Measurements from ENCODE around the gene P3H2. TPM values are rescaled to one million over a fixed set of nuclear protein-coding genes. Genes with fewer than 3 reads are reported as not detected.
"Not testable (repeated sequence)": the region's sequence is repeated elsewhere in the genome, so short reads cannot be mapped to it uniquely, and the experiment has no call there.

P3H2 gene, protein sequence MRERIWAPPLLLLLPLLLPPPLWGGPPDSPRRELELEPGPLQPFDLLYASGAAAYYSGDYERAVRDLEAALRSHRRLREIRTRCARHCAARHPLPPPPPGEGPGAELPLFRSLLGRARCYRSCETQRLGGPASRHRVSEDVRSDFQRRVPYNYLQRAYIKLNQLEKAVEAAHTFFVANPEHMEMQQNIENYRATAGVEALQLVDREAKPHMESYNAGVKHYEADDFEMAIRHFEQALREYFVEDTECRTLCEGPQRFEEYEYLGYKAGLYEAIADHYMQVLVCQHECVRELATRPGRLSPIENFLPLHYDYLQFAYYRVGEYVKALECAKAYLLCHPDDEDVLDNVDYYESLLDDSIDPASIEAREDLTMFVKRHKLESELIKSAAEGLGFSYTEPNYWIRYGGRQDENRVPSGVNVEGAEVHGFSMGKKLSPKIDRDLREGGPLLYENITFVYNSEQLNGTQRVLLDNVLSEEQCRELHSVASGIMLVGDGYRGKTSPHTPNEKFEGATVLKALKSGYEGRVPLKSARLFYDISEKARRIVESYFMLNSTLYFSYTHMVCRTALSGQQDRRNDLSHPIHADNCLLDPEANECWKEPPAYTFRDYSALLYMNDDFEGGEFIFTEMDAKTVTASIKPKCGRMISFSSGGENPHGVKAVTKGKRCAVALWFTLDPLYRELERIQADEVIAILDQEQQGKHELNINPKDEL
- 0.84 TPM for total RNA-seq

- H3K4me1 ChIP-seq (ENCODE audit: insufficient read depth, low read length), result peaks cover 19% of the 10 kb centered on the region
- peaks cover 48% of the 10 kb centered on the region for H3K27me3 ChIP-seq (ENCODE audit: insufficient read depth, low read length)
- no peaks in the 10 kb centered on the region for H3K9me3 ChIP-seq (ENCODE audit: low read depth, low read length)
- H3K4me3 ChIP-seq (ENCODE audit: low read length), result peak within 1 kb of the TSS; percentile 12
Observed at GRCh38 chr3:190120269-190121060, at the start of gene P3H2. TSS of gene P3H2 (minus strand) at chr3:190120897. CDS start at chr3:190120731, 166 bp downstream.

DNA sequence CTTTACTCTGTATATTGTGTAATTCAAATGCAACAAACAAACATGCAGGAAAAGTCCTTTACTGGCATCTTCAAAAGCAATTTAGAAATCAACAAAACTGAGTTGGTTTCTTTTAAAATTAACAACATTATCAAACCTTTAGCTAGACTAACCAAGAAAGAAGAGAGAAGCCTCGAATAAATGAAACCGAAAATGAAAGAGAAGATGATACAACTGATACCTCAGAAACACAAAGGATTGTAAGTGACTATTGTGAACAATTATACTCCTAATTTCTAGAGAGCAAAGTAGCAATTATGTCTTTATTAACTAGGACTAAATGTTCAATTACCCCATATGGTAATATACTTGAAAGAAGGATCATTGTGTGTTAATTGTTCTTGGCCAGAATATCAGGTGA is 49.2 kb upstream of the P3H2 start:
- H3K27me3 ChIP-seq (ENCODE audit: insufficient read depth, low read length), result no peaks in the 10 kb centered on the region
- H3K4me3 ChIP-seq (ENCODE audit: low read length), result no peak overlapping the region
- peaks cover 3% of the 10 kb centered on the region for H3K4me1 ChIP-seq (ENCODE audit: insufficient read depth, low read length)
- no peaks in the 10 kb centered on the region for H3K9me3 ChIP-seq (ENCODE audit: low read depth, low read length)

- Histone ChIP-seq H3K9me3 (ENCODE audit: low read depth, low read length) (no peaks in the 10 kb centered on the region), H3K4me3 (ENCODE audit: low read length) (no peak overlapping the region), H3K4me1 (ENCODE audit: insufficient read depth, low read length) (peaks cover 3% of the 10 kb centered on the region), H3K27me3 (ENCODE audit: insufficient read depth, low read length) (no peaks in the 10 kb centered on the region)
Observed at GRCh38 chr3:190169243-190169642, 48.5 kb upstream of the P3H2 start.

DNA sequence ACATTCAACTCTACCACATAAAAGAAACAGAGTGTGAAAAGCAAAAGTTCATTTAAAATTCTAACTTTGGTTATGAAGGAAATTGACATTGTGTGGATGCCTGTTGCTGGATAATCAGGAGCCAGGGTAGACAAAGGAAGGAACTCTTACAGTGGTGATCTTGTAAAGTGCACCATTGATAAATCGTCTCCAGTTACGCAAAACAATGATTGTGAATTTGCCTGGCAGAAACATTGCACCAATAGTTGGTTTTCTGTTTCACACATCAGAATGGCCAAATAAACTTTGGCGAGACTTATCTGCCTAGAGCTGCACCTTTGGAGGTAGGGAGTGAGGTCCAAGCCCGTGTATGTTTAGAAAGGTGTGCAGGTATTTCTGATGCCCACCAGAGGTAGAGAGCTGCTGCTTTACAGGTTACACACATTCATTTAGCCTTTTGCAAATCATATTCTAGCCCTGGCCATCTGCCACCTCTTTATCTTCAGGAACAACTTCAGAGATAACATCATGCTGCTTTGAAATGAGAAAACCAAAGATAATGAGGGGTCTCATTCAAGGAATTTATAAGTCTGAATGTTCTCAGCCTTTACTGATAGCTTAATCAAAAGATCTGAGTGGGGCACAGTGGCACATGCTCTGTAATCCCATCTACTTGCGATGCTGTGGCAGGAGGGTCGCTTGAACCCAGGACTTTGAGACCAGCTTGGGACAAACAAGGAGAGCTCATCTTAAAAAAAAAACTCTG is 47.4 kb upstream of the P3H2 start:
- Histone ChIP-seq H3K9me3 (ENCODE audit: low read depth, low read length) (no peaks in the 10 kb centered on the region), H3K4me3 (ENCODE audit: low read length) (no peak overlapping the region), H3K27me3 (ENCODE audit: insufficient read depth, low read length) (no peaks in the 10 kb centered on the region), H3K4me1 (ENCODE audit: insufficient read depth, low read length) (peaks cover 3% of the 10 kb centered on the region)

GRCh38 chr3:190166948-190167347 is 46.3 kb upstream of the P3H2 start:
- Histone ChIP-seq H3K9me3 (ENCODE audit: low read depth, low read length) (no peaks in the 10 kb centered on the region), H3K4me1 (ENCODE audit: insufficient read depth, low read length) (peaks cover 3% of the 10 kb centered on the region), H3K27me3 (ENCODE audit: insufficient read depth, low read length) (no peaks in the 10 kb centered on the region), H3K4me3 (ENCODE audit: low read length) (no peak overlapping the region)

DNA sequence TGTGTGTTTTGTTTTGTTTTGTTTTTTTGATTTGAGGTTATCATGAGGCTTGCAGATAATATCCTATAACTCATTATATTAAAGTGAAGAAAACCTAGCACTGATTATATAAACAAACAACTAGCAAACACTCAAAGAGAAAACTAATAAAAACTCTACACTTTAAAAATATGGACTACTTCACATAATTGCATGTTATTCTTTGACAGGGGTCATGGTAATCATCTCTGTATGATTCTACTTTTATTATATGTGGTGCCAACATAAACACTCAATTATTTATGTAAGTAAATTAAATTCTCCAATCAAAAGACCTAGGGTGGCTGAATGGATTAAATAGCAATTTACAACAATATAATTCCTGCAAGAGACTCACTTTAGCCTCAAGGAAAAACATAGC is 44.6 kb upstream of the P3H2 start:
- Histone ChIP-seq H3K27me3 (ENCODE audit: insufficient read depth, low read length) (no peaks in the 10 kb centered on the region), H3K9me3 (ENCODE audit: low read depth, low read length) (no peaks in the 10 kb centered on the region), H3K4me3 (ENCODE audit: low read length) (no peak overlapping the region), H3K4me1 (ENCODE audit: insufficient read depth, low read length) (peaks cover 3% of the 10 kb centered on the region)

- not testable (repeated sequence) for H3K27me3 ChIP-seq (ENCODE audit: insufficient read depth, low read length); H3K4me1 ChIP-seq (ENCODE audit: insufficient read depth, low read length); H3K9me3 ChIP-seq (ENCODE audit: low read depth, low read length); H3K4me3 ChIP-seq (ENCODE audit: low read length)
Observed at GRCh38 chr3:190162013-190162412, 41.3 kb upstream of the P3H2 start.

DNA sequence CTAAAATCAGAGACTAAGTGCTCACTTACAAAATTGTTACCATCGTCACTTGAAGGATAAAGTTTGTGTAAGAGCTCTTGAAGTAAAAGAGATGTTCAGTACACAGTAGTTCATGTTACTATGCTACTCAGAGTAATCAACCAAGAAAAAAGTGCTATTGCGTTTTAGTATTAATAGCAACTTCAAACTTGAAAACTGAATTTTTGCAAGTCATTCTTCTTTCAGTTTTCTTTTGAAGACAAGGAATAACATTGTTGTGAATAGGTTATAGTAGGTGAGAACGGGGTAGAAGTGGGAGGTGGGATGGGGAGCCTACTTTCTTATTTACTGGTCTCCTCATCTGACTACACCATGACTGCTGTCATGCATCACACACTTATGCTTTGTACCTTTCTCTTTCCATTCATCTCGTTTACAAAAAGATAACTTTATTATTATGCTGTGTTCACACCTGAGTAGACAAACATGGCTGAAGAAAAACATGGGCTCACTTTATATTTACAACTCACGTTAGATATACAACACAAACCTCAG is 39.3 kb upstream of the P3H2 start:
- no peaks in the 10 kb centered on the region for H3K4me1 ChIP-seq (ENCODE audit: insufficient read depth, low read length)
- H3K27me3 ChIP-seq (ENCODE audit: insufficient read depth, low read length), result no peaks in the 10 kb centered on the region
- H3K4me3 ChIP-seq (ENCODE audit: low read length), result no peak overlapping the region
- H3K9me3 ChIP-seq (ENCODE audit: low read depth, low read length), result no peaks in the 10 kb centered on the region

DNA sequence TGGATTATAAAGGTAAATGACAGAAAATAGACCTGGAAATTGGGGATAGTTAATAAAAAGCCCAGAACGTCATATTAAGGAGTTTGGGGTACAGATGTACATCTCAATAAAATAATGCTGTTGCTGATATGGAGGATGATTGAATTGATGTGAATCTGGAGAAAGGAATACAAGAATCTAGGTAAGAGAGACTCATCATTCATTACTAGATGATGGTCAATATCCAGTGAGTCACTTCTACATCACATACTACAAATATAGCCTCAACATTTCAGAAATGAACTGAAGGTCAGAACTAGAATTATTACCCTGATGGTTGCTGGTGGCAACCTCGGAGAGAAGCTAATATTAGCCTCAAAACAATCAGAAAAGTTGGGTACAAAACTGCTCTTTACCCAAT is 37.6 kb upstream of the P3H2 start:
- H3K27me3 ChIP-seq (ENCODE audit: insufficient read depth, low read length), result no peaks in the 10 kb centered on the region
- no peak overlapping the region for H3K4me3 ChIP-seq (ENCODE audit: low read length)
- H3K9me3 ChIP-seq (ENCODE audit: low read depth, low read length), result no peaks in the 10 kb centered on the region
- H3K4me1 ChIP-seq (ENCODE audit: insufficient read depth, low read length), result no peaks in the 10 kb centered on the region

- Histone ChIP-seq H3K9me3 (ENCODE audit: low read depth, low read length) (no peaks in the 10 kb centered on the region), H3K4me1 (ENCODE audit: insufficient read depth, low read length) (no peaks in the 10 kb centered on the region), H3K27me3 (ENCODE audit: insufficient read depth, low read length) (no peaks in the 10 kb centered on the region), H3K4me3 (ENCODE audit: low read length) (no peak overlapping the region)
Observed at GRCh38 chr3:190155752-190156151, 35.1 kb upstream of the P3H2 start.

GRCh38 chr3:190150681-190151080 is 30.0 kb upstream of the P3H2 start:
- Histone ChIP-seq H3K9me3 (ENCODE audit: low read depth, low read length) (no peaks in the 10 kb centered on the region), H3K4me3 (ENCODE audit: low read length) (no peak overlapping the region), H3K4me1 (ENCODE audit: insufficient read depth, low read length) (no peaks in the 10 kb centered on the region), H3K27me3 (ENCODE audit: insufficient read depth, low read length) (no peaks in the 10 kb centered on the region)

DNA sequence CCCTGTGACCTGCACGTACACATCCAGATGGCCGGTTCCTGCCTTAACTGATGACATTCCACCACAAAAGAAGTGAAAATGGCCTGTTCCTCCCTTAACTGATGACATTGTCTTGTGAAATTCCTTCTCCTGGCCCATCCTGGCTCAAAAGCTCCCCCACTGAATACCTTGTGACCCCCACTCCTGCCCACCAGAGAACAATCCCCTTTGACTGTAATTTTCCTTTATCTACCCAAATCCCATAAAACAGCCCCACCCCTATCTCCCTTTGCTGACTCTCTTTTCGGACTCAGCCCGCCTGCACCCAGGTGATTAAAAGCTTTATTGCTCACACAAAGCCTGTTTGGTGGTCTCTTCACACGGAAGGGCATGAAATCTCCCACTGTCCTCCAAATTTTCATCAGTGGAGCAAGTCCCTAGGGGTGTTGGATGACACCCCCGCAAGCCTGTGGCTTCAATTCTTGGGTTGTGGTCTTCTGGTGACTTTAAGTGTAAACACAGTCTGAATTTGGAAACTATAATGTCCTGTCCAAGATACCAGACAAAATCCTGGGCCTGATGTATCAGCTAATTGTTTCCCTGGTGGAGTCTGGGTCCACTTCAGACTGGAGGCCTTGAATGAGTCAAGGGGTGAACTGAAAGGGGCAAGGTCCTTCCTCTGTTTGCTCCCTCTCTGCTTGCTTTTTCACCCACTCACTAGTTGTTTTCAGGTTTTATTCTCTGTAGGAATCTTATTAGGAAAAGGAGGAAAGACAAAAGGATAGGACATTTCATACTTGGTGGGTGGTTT is 29.3 kb upstream of the P3H2 start:
- not testable (repeated sequence) for H3K27me3 ChIP-seq (ENCODE audit: insufficient read depth, low read length); H3K9me3 ChIP-seq (ENCODE audit: low read depth, low read length); H3K4me3 ChIP-seq (ENCODE audit: low read length); H3K4me1 ChIP-seq (ENCODE audit: insufficient read depth, low read length)

- H3K27me3 ChIP-seq (ENCODE audit: insufficient read depth, low read length); H3K9me3 ChIP-seq (ENCODE audit: low read depth, low read length); H3K4me3 ChIP-seq (ENCODE audit: low read length): not testable (repeated sequence)
Observed at GRCh38 chr3:190144793-190145192, 24.1 kb upstream of the P3H2 start.

DNA sequence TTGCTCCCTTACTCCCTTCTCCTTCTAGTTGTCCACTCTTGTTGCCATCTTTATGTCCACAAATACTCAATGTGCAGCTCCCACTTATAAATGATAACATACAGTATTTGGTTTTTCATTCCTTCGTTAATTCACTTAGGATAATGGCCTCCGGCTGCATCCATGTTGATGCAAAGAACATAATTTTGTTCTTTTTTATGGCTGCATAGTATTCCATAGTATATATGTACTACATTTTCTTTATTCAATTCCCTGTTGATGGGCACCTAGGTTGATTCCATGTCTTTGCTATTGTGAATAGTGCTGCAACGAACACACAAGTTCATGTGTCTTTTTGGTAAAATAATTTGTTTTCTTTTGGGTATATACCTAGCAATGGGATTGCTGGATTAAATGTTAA is 21.3 kb upstream of the P3H2 start:
- H3K9me3 ChIP-seq (ENCODE audit: low read depth, low read length), result no peaks in the 10 kb centered on the region
- no peaks in the 10 kb centered on the region for H3K27me3 ChIP-seq (ENCODE audit: insufficient read depth, low read length)
- H3K4me1 ChIP-seq (ENCODE audit: insufficient read depth, low read length), result no peaks in the 10 kb centered on the region
- H3K4me3 ChIP-seq (ENCODE audit: low read length), result no peak overlapping the region

More at GRCh38 chr3:190144793-190145192, 24.1 kb upstream of the P3H2 start:
- H3K4me1 ChIP-seq (ENCODE audit: insufficient read depth, low read length), result not testable (repeated sequence)
